Fibroblast of lung (primary cell): ENCODE results near the gene C1QB. TPM values are rescaled to one million over a fixed set of nuclear protein-coding genes. Genes with fewer than 3 reads are reported as not detected.

ENCODE experiments used
- DNase-seq, 2 donors: peaks; one replicate each; pipeline versions ENCODE4 v3.0.0 to v3.0.0-alpha.2; 2010; ENCODE audit warnings: low read depth in 2 of 2
- H2AFZ ChIP-seq: 2 replicates; pipeline ENCODE4 v1.5.1; 2012; ENCODE audit warnings: low read length, control low read depth, inconsistent platforms
- H3K27ac ChIP-seq: 2 replicates; pipeline ENCODE4 v1.5.1; 2011; ENCODE audit warnings: low read length, control low read depth; ENCODE audit not compliant: insufficient read depth
- H3K27me3 ChIP-seq: 2 replicates; pipeline ENCODE4 v1.5.1; 2011; ENCODE audit warnings: mild to moderate bottlenecking, low read length; ENCODE audit not compliant: control insufficient read depth, insufficient read depth
- H3K36me3 ChIP-seq: 2 replicates; pipeline ENCODE4 v1.5.1; 2011; ENCODE audit warnings: low read length; ENCODE audit not compliant: control insufficient read depth, insufficient read depth
- H3K4me1 ChIP-seq: 2 replicates; pipeline ENCODE4 v1.5.1; 2011; ENCODE audit warnings: low read length; ENCODE audit not compliant: control insufficient read depth, insufficient read depth; ENCODE audit errors: extremely low read depth
- H3K4me2 ChIP-seq: 2 replicates; pipeline ENCODE4 v1.5.1; 2011; ENCODE audit warnings: low read length, control low read depth; ENCODE audit not compliant: insufficient read depth; ENCODE audit errors: extremely low read depth
- H3K4me3 ChIP-seq, 4 experiments: fragments of 200-600 bp in 1 of 4; sonication (generic) in 1 of 4; replicated peaks in 1 of 4; 2 replicates each; pipeline ENCODE4 v1.5.1; 2011 to 2016; ENCODE audit warnings: low read length in 4 of 4, low read depth in 3 of 4, mild to moderate bottlenecking in 3 of 4, control low read depth in 2 of 4, inconsistent platforms in 1 of 4, mixed read lengths in 1 of 4; ENCODE audit not compliant: insufficient read depth in 1 of 4; ENCODE audit errors: control extremely low read depth in 1 of 4
- H3K79me2 ChIP-seq: 2 replicates; pipeline ENCODE4 v1.5.1; 2012; ENCODE audit warnings: mild to moderate bottlenecking, low read length, inconsistent platforms; ENCODE audit not compliant: control insufficient read depth, insufficient read depth
- H3K9ac ChIP-seq: 2 replicates; pipeline ENCODE4 v1.5.1; 2011; ENCODE audit warnings: mild to moderate bottlenecking, low read length, control low read depth; ENCODE audit not compliant: insufficient read depth
- H3K9me3 ChIP-seq: 2 replicates; pipeline ENCODE4 v1.5.1; 2012; ENCODE audit warnings: low read depth, low read length; ENCODE audit not compliant: control insufficient read depth, insufficient read depth
- H4K20me1 ChIP-seq: 2 replicates; pipeline ENCODE4 v1.5.1; 2011; ENCODE audit warnings: low read length; ENCODE audit not compliant: control insufficient read depth, insufficient read depth; ENCODE audit errors: extremely low read depth
- EZH2 ChIP-seq: IDR thresholded peaks from 2 replicates; pipeline ENCODE4 v1.5.1; 2012; ENCODE audit warnings: low read length, control low read depth, mild to moderate bottlenecking; ENCODE audit errors: missing control alignments
- polyA plus RNA-seq, 2 donors: library from polyadenylated mRNA; depleted of rRNA in 1 of 2; stranded (reverse) in 1 of 2; unstranded in 1 of 2; fragments of >200 nt; gene quantifications; 2 replicates each; pipeline ENCODE4 v1.2.1, GENCODE V29; 2011 to 2012; ENCODE audit warnings: missing spikeins in 1 of 2
- total RNA-seq: library from RNA; depleted of rRNA; stranded (reverse); fragments of >200 nt; gene quantifications from 2 replicates; pipeline ENCODE4 v1.2.1, GENCODE V29; 2014
- TF ChIP-seq, protein P1 (sequence below), 2 donors: IDR thresholded peaks in 1 of 2; conservative IDR thresholded peaks in 1 of 2; 1 replicate in 1 of 2; 2 replicates in 1 of 2; pipeline ENCODE4 v1.5.1; 2011 to 2012; ENCODE audit warnings: low read length in 2 of 2, control low read depth in 1 of 2, inconsistent platforms in 1 of 2, low read depth in 1 of 2, mild to moderate bottlenecking in 1 of 2

Gene C1QB
- total and polyA plus RNA-seq, 2 donors (not counting 1 experiment from before 2014, with no cell fraction given): not detected

GRCh38 chr1:22635436-22635835 is 17.6 kb upstream of the C1QB start:
- no peak overlapping the region for H2AFZ ChIP-seq
- TF ChIP-seq, protein P1, sequence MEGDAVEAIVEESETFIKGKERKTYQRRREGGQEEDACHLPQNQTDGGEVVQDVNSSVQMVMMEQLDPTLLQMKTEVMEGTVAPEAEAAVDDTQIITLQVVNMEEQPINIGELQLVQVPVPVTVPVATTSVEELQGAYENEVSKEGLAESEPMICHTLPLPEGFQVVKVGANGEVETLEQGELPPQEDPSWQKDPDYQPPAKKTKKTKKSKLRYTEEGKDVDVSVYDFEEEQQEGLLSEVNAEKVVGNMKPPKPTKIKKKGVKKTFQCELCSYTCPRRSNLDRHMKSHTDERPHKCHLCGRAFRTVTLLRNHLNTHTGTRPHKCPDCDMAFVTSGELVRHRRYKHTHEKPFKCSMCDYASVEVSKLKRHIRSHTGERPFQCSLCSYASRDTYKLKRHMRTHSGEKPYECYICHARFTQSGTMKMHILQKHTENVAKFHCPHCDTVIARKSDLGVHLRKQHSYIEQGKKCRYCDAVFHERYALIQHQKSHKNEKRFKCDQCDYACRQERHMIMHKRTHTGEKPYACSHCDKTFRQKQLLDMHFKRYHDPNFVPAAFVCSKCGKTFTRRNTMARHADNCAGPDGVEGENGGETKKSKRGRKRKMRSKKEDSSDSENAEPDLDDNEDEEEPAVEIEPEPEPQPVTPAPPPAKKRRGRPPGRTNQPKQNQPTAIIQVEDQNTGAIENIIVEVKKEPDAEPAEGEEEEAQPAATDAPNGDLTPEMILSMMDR (conservative IDR thresholded peaks at IDR 0.05 in 1 of 2, IDR thresholded peaks at IDR 0.05 in 1 of 2; ENCODE audit: low read depth in 1 of 2, low read length in 2 of 2): no peak
- TF ChIP-seq EZH2: no peak
- H4K20me1 ChIP-seq: no peaks in the 10 kb centered on the region
- no peak overlapping the region for H3K4me3 ChIP-seq
- no peak overlapping the region for H3K4me2 ChIP-seq
- H3K9me3 ChIP-seq: no peaks in the 10 kb centered on the region
- no peak for DNase-seq
- no peak overlapping the region for H3K27ac ChIP-seq
- H3K79me2 ChIP-seq: no peaks in the 10 kb centered on the region
- no peak overlapping the region for H3K9ac ChIP-seq
- H3K36me3 ChIP-seq: no peaks in the 10 kb centered on the region
- peaks cover 12% of the 10 kb centered on the region for H3K27me3 ChIP-seq
- no peaks in the 10 kb centered on the region for H3K4me1 ChIP-seq

DNA sequence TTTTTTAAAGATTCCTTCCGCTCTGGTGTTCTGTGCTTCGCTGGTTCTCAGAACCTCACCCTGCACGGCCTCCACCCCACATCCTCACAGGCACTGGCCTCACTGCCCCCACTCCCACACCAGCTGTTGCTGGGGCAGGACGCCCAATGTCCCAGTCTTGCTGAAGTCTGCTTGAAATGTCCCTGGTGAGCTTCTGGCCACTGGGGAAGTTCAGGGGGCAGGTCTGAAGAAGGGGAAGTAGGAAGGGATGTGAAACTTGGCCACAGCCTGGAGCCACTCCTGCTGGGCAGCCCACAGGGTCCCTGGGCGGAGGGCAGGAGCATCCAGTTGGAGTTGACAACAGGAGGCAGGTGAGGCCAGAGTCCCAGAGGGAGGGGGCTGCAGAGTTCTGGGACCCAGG is 16.7 kb upstream of the C1QB start, which contains the start of gene C1QA:
Gene C1QA (plus strand): TSS at position 276 of the 400 bp plus-strand sequence. CDS start 989 bp downstream, outside the sequence.
- DNase-seq: no peak

GRCh38 chr1:22636927-22637326 is 16.1 kb upstream of the C1QB start:
- H2AFZ ChIP-seq: no peak overlapping the region
- no peaks in the 10 kb centered on the region for H3K36me3 ChIP-seq
- no peak overlapping the region for H3K4me2 ChIP-seq
- no peaks in the 10 kb centered on the region for H4K20me1 ChIP-seq
- no peaks in the 10 kb centered on the region for H3K9me3 ChIP-seq
- DNase-seq: no peak
- H3K27me3 ChIP-seq: peaks cover 7% of the 10 kb centered on the region
- H3K27ac ChIP-seq: no peak overlapping the region
- H3K4me1 ChIP-seq: no peaks in the 10 kb centered on the region
- TF ChIP-seq, protein P1 (conservative IDR thresholded peaks at IDR 0.05 in 1 of 2, IDR thresholded peaks at IDR 0.05 in 1 of 2; ENCODE audit: low read depth in 1 of 2, low read length in 2 of 2): no peak
- no peak overlapping the region for H3K9ac ChIP-seq
- H3K79me2 ChIP-seq: no peaks in the 10 kb centered on the region
- no peak overlapping the region for H3K4me3 ChIP-seq

More for the DNA sequence above, 16.7 kb upstream of the C1QB start, which contains the start of gene C1QA:
- no peak within 1 kb of the TSS for H3K4me3 ChIP-seq
- peaks cover 7% of the 10 kb centered on the region for H3K27me3 ChIP-seq
- no peaks in the 10 kb centered on the region for H3K4me1 ChIP-seq
- no peaks in the 10 kb centered on the region for H3K36me3 ChIP-seq
- no peak within 1 kb of the TSS for H3K27ac ChIP-seq
- H2AFZ ChIP-seq: no peak within 1 kb of the TSS
- H3K79me2 ChIP-seq: no peaks in the 10 kb centered on the region
- no peaks in the 10 kb centered on the region for H3K9me3 ChIP-seq
- no peaks in the 10 kb centered on the region for H4K20me1 ChIP-seq
- no peak within 1 kb of the TSS for H3K9ac ChIP-seq
- TF ChIP-seq, protein P1 (conservative IDR thresholded peaks at IDR 0.05 in 1 of 2, IDR thresholded peaks at IDR 0.05 in 1 of 2; ENCODE audit: low read depth in 1 of 2, low read length in 2 of 2): no peak
- TF ChIP-seq EZH2: no peak
- H3K4me2 ChIP-seq: no peak within 1 kb of the TSS
